Measurements from ENCODE around the gene ELMO3.

ELMO3 gene

DNA sequence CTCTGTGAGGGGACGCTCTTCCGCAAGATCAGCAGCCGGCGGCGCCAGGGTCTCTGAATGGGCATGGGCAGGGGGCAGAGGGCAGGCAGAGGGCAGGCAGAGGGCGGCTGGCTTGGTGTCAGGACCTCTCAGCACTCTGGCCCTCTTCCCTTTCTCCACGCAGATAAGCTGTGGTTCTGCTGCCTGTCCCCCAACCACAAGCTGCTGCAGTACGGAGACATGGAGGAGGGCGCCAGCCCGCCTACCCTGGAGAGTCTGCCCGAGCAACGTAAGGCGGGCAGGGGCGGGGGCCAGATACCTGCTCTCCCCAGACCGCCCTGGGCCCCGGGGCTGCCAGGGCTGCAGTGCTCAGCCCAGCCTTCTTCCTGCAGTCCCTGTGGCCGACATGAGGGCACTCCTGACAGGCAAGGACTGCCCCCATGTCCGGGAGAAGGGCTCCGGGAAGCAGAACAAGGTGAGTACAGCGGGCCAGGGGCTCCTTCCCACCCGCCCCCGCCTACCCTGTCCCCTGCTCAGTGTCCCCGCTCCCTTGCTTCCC lies 4.1 kb downstream of the ELMO3 start:
- DNase-seq (ENCODE audit: low spot score) = no peak
- TF ChIP-seq, protein P1, sequence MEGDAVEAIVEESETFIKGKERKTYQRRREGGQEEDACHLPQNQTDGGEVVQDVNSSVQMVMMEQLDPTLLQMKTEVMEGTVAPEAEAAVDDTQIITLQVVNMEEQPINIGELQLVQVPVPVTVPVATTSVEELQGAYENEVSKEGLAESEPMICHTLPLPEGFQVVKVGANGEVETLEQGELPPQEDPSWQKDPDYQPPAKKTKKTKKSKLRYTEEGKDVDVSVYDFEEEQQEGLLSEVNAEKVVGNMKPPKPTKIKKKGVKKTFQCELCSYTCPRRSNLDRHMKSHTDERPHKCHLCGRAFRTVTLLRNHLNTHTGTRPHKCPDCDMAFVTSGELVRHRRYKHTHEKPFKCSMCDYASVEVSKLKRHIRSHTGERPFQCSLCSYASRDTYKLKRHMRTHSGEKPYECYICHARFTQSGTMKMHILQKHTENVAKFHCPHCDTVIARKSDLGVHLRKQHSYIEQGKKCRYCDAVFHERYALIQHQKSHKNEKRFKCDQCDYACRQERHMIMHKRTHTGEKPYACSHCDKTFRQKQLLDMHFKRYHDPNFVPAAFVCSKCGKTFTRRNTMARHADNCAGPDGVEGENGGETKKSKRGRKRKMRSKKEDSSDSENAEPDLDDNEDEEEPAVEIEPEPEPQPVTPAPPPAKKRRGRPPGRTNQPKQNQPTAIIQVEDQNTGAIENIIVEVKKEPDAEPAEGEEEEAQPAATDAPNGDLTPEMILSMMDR (IDR thresholded peaks at IDR 0.05; ENCODE audit: extremely low read depth, insufficient read depth, missing control alignments) = no peak
- in situ Hi-C loops (cut with MboI; ENCODE audit: low pct_unique_long_range_greater_than_20kb, low sequenced_read_pairs, unreplicated experiment) = no loop called here

DNA sequence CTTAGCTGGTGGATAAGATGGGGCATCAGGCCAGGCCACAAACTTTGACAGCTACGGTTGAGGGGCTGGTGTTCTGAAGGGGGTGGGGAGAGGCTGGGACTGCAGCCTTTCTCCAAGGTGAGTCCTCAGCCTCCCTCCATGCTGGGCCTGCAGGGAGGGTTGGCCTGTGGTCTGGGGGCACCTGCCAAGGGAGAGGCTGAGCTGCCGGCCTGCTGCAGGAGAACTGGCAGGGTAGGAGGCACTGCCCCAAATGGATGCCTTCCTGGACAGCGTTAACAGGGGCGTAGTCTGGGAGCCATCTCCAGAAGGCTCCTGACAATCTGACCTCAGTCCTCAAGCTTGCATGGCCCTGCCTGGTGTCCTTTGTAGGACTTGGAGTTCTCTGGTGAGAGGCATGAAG lies 5.1 kb downstream of the ELMO3 start:
- DNase-seq (ENCODE audit: low spot score) = no peak
- in situ Hi-C loops (cut with MboI; ENCODE audit: low pct_unique_long_range_greater_than_20kb, low sequenced_read_pairs, unreplicated experiment) = no loop called here
- TF ChIP-seq, protein P1 (IDR thresholded peaks at IDR 0.05; ENCODE audit: extremely low read depth, insufficient read depth, missing control alignments) = no peak

DNA sequence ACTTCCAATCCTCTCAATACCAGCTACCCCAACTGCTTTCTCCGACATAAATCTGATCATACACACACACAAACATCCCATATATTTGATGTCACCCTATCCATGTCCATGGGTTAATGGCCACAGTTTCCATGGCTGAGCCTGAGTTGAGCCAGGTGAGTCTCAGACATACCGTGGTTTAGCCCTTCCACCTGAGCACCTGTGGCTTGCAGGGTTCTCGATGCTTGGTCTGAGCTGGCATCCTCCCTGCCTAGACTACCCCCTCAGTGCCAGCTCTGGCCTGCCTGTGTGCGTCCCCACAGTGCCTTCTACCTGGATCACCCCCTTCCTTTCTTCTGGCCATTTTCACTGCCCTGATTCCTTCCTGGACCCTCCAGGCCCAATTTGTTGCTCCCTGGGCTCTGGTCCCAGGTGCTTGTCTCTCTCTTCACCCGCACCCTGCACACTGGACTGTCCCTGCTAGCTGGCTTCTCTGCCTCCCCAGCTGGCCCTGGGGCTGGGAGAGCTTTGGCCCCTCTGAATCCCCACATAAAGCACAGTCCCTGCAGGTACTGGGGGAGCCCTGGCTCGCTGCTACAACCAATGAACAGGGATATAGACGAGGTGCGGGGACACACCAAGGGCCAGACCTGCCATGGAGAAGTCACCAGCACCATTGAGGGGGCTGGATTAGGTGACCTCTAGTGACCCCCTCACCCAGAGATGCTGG lies 7.4 kb downstream of the ELMO3 start:
- DNase-seq (ENCODE audit: low spot score) = no peak
- TF ChIP-seq, protein P1 (IDR thresholded peaks at IDR 0.05; ENCODE audit: extremely low read depth, insufficient read depth, missing control alignments) = no peak
- in situ Hi-C loops (cut with MboI; ENCODE audit: low pct_unique_long_range_greater_than_20kb, low sequenced_read_pairs, unreplicated experiment) = no loop called here

DNA sequence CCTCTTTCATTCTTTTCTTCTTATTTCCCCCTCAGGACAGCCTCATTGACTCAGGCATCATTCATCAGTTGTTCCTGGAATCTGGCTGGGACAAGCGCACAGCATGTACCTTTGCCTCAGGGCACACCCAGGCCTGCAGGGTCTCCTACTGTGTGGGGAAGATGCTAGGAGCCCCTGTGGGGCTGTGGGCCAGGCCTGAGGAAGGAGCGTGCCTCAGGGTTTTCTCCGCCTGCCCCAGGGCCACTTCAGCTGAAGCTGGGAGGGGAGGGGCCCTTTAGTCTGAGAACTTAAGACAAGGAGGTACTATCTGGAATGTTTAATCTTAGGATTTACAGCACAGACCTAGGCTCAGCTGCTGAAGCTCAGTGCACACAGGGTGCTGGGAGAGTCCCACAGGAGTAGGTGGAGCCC lies 7.9 kb downstream of the ELMO3 start:
- no peak for DNase-seq (ENCODE audit: low spot score)
- in situ Hi-C loops (cut with MboI; ENCODE audit: low pct_unique_long_range_greater_than_20kb, low sequenced_read_pairs, unreplicated experiment) = no loop called here
- TF ChIP-seq, protein P1 (IDR thresholded peaks at IDR 0.05; ENCODE audit: extremely low read depth, insufficient read depth, missing control alignments) = no peak

DNA sequence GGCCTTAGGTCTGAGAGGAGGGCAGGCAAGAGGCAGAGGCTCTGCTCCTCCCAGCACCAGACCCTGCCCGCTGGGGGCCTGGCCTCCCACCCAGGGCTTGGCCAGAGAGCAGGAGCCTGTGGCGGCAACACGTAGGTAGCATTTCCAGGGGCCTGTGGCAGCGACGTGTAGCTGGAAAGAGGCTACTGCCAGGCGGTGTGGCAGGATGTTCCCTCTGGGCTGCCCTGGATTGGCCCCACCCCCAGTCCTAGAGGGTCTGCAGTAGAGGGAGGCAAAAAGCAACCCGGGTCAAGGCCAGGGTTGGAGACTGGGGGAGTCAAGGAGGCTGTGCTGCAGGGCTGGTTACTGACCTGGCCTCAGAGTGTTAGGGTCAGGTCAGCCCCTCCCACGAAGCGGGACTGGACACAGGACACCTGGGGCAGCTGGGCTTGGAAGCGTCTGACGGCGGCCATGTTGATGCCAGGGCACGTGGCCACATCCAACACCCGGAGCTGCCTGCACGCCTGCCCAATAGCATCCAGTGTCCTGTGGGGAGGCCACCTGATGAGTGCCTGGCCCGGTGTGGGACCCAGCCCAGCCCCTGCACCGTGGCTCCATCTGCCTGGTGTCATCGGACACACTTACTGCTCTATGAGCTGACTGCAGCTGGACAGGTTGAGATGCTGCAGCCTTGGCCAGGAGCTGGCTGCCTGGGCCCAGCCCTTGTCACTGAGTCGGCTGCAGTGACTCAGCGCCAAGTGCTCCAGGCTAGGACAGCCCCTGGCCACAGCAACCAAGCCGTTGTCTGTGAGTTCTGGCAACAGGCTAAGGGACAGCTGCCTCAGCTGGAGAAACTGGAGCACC lies 8.5 kb downstream of the ELMO3 start:
- no peak for DNase-seq (ENCODE audit: low spot score)
- in situ Hi-C loops (cut with MboI; ENCODE audit: low pct_unique_long_range_greater_than_20kb, low sequenced_read_pairs, unreplicated experiment) = no loop called here
- TF ChIP-seq, protein P1 (IDR thresholded peaks at IDR 0.05; ENCODE audit: extremely low read depth, insufficient read depth, missing control alignments) = no peak

DNA sequence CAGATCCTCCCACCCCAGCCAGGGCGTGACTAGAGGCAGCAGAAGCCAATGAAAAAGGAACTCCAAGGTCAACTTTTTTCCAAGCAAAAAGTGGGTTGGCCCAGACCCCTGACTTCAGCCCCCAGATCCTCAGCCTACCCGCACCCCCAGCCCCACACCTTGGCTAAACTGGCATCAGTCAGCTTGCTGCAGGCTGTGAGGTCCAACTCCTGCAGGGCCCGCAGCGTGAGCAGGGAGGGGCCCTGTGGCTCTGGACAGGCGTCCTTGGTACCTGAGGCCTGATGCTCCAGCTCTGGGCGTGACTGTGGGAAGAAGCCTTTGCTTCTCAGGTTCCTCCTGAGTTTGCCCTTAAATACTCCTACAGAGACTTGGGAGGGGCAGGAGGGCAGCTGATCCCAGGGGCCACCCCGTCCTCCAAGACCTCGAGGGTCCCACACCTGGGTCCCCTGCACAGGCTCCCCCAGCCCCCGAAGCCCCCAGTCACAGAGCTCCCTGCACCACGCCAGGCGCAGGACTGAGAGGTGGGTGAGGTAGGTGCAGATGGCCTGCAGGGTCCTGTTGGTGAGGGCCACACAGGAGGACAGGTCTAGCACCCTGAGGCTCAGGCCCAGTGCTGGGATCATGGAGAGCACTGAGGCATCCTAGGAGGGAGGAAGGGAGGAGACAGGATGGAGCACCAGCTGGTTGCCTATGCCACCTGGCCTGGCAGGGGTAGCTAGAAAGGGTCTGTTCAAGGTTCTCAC lies 9.4 kb downstream of the ELMO3 start:
- in situ Hi-C loops (cut with MboI; ENCODE audit: low pct_unique_long_range_greater_than_20kb, low sequenced_read_pairs, unreplicated experiment) = no loop called here
- TF ChIP-seq, protein P1 (IDR thresholded peaks at IDR 0.05; ENCODE audit: extremely low read depth, insufficient read depth, missing control alignments) = no peak
- DNase-seq (ENCODE audit: low spot score) = no peak

Measured in GM13977 (cell line).